Neural progenitor cell (in vitro differentiated cells): ENCODE measurements around the gene THEM5. TPM values are rescaled to one million over a fixed set of nuclear protein-coding genes. Genes with fewer than 3 reads are reported as not detected.
"Not testable (repeated sequence)": the region's sequence is repeated elsewhere in the genome, so short reads cannot be mapped to it uniquely, and the experiment has no call there.

Experiments
- DNase-seq: peaks from one replicate; pipeline ENCODE4 v3.0.0-alpha.2; 2016; ENCODE audit warnings: low spot score
- H2AFZ ChIP-seq: fragments of 200-600 bp; sonication (generic); replicated peaks from 2 replicates; pipeline ENCODE4 v1.6.1; 2016; ENCODE audit warnings: antibody characterized with exemption
- H3F3A ChIP-seq: fragments of 200-600 bp; sonication (generic); 2 replicates; pipeline ENCODE4 v1.6.1; 2016; ENCODE audit warnings: antibody characterized with exemption, low read depth
- H3K27ac ChIP-seq: fragments of 200-600 bp; sonication (generic); 2 replicates; pipeline ENCODE4 v1.5.1; 2016; ENCODE audit warnings: mild to moderate bottlenecking
- H3K27me3 ChIP-seq: fragments of 200-600 bp; sonication (generic); 2 replicates; pipeline ENCODE4 v1.6.1; 2016; ENCODE audit warnings: mild to moderate bottlenecking, moderate library complexity
- H3K36me3 ChIP-seq: fragments of 200-600 bp; sonication (generic); 2 replicates; pipeline ENCODE4 v1.5.1; 2016
- H3K4me1 ChIP-seq: fragments of 200-600 bp; sonication (generic); 2 replicates; pipeline ENCODE4 v1.6.1; 2016; ENCODE audit warnings: mixed run types
- H3K4me2 ChIP-seq: fragments of 200-600 bp; sonication (generic); 2 replicates; pipeline ENCODE4 v1.6.1; 2016
- H3K4me3 ChIP-seq: fragments of 200-600 bp; sonication (generic); 2 replicates; pipeline ENCODE4 v1.5.1; 2016
- H3K79me2 ChIP-seq: fragments of 200-600 bp; sonication (generic); 2 replicates; pipeline ENCODE4 v1.6.1; 2016; ENCODE audit warnings: low read depth
- H3K9ac ChIP-seq: fragments of 200-600 bp; sonication (generic); 2 replicates; pipeline ENCODE4 v1.6.1; 2016
- H3K9me3 ChIP-seq: fragments of 200-600 bp; sonication (generic); 2 replicates; pipeline ENCODE4 v1.5.1; 2016; ENCODE audit warnings: low read depth
- H4K20me1 ChIP-seq: fragments of 200-600 bp; sonication (generic); 2 replicates; pipeline ENCODE4 v1.6.1; 2016; ENCODE audit warnings: low read depth
- H3K27ac Mint-ChIP-seq: 3 replicates; pipeline ENCODE4 v1.8.0; 2021; ENCODE audit warnings: mixed read lengths
- H3K27me3 Mint-ChIP-seq: 2 replicates; pipeline ENCODE4 v1.8.0; 2022; ENCODE audit warnings: low read depth, mild to moderate bottlenecking, inconsistent platforms, moderate library complexity, mixed read lengths; ENCODE audit not compliant: insufficient read depth
- H3K36me3 Mint-ChIP-seq: 3 replicates; pipeline ENCODE4 v1.8.0; 2021; ENCODE audit warnings: mixed read lengths
- H3K4me1 Mint-ChIP-seq: 3 replicates; pipeline ENCODE4 v1.8.0; 2021; ENCODE audit warnings: mixed read lengths
- H3K4me3 Mint-ChIP-seq: 3 replicates; pipeline ENCODE4 v1.8.0; 2021; ENCODE audit warnings: mild to moderate bottlenecking, moderate library complexity, mixed read lengths
- H3K9me3 Mint-ChIP-seq: 3 replicates; pipeline ENCODE4 v1.8.0; 2020; ENCODE audit warnings: mixed read lengths
- EZH2 ChIP-seq: fragments of 200-600 bp; sonication (generic); IDR thresholded peaks from 2 replicates; pipeline ENCODE4 v1.6.1; 2017; ENCODE audit warnings: antibody characterized with exemption, mild to moderate bottlenecking, moderate library complexity
- EZH2phosphoT487 ChIP-seq: fragments of 200-600 bp; sonication (generic); IDR thresholded peaks from 2 replicates; pipeline ENCODE4 v1.6.1; 2017; ENCODE audit warnings: antibody characterized with exemption
- total RNA-seq: library from RNA; depleted of rRNA; stranded (reverse); fragments of >200 nt; gene quantifications from 2 replicates; pipeline ENCODE4 v1.2.3, GENCODE V29; 2015; ENCODE audit warnings: low replicate concordance
- TF ChIP-seq, protein P1 (sequence below): fragments of 200-600 bp; sonication (generic); IDR thresholded peaks from 2 replicates; pipeline ENCODE4 v1.5.1; 2017; ENCODE audit warnings: antibody characterized with exemption, mild to moderate bottlenecking

Gene THEM5
- total RNA-seq, 1 donor from 2014 or later = not detected

DNA sequence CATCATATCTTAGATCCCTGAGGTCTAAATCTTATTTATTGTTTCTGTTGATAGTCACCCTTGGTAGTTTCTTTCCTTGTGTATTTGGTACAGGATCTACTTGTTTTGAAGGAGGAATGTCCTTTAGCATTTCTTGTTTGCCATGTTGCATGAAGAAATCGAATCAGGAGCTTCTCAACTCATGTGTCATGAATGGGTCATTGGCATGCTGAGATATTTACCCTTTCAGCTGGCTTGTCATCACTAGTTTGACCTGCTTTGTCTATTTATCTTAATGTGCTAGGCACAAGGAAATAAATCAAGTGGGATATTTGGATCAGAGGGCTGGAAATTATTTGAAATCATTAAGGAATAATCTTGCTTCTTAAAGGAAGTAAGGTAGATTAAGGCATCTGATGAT lies 32.0 kb upstream of the THEM5 start:
- H3K4me1 ChIP-seq = no peaks in the 10 kb centered on the region
- no peak overlapping the region for H3K27ac ChIP-seq
- no peaks in the 10 kb centered on the region for H4K20me1 ChIP-seq
- Mint-ChIP-seq H3K4me1 (no peaks in the 10 kb centered on the region), H3K27ac (no peak overlapping the region), H3K27me3 (no peaks in the 10 kb centered on the region), H3K4me3 (no peak overlapping the region), H3K9me3 (no peaks in the 10 kb centered on the region), H3K36me3 (peaks cover 3% of the 10 kb centered on the region)
- no peak overlapping the region for H3K4me3 ChIP-seq
- no peaks in the 10 kb centered on the region for H3K36me3 ChIP-seq
- no peak for DNase-seq
- H2AFZ ChIP-seq = no peak overlapping the region
- no peaks in the 10 kb centered on the region for H3K9me3 ChIP-seq
- no peaks in the 10 kb centered on the region for H3K79me2 ChIP-seq
- no peaks in the 10 kb centered on the region for H3F3A ChIP-seq
- no peak overlapping the region for H3K4me2 ChIP-seq
- TF ChIP-seq EZH2 (no peak), EZH2phosphoT487 (no peak)
- TF ChIP-seq, protein P1, sequence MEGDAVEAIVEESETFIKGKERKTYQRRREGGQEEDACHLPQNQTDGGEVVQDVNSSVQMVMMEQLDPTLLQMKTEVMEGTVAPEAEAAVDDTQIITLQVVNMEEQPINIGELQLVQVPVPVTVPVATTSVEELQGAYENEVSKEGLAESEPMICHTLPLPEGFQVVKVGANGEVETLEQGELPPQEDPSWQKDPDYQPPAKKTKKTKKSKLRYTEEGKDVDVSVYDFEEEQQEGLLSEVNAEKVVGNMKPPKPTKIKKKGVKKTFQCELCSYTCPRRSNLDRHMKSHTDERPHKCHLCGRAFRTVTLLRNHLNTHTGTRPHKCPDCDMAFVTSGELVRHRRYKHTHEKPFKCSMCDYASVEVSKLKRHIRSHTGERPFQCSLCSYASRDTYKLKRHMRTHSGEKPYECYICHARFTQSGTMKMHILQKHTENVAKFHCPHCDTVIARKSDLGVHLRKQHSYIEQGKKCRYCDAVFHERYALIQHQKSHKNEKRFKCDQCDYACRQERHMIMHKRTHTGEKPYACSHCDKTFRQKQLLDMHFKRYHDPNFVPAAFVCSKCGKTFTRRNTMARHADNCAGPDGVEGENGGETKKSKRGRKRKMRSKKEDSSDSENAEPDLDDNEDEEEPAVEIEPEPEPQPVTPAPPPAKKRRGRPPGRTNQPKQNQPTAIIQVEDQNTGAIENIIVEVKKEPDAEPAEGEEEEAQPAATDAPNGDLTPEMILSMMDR = no peak
- no peaks in the 10 kb centered on the region for H3K27me3 ChIP-seq
- no peak overlapping the region for H3K9ac ChIP-seq

DNA sequence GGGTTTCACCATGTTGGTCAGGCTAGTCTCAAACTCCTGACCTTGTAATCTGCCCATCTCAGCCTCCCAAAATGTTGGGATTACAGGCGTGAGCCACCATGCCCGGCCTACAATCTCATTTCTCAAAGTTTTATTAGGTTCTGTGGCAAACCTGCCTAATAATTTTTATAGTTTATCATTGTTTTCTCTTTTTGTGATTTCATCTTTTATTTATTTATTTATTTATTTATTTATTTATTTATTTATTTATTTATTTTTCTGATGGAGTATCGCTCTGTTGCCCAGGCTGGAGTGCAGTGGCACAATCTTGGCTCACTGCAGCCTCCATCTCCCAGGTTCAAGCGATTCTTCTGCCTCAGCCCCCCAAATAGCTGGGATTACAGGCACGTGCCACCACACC lies 31.4 kb upstream of the THEM5 start:
- not testable (repeated sequence) for H3K27me3 Mint-ChIP-seq

DNA sequence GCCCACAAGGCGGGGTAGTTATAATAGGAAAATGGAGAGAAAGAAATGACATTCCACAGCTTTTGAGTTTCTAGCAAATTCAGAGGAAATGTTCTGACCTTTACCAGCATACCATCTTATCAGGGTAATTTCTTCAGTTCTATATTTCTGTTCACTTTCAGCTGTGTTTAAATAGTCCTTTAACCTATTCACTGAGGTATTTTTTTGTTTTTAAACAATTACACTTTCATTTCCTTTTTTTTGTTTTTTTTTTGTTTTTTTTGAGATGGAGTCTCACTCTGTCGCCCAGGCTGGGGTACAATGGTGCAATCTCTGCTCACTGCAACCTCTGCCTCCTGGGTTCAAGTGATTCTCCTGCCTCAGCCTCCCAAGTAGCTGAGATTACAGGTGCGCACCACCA lies 30.9 kb upstream of the THEM5 start:
- not testable (repeated sequence) for H3K27ac Mint-ChIP-seq, H3K4me3 Mint-ChIP-seq, DNase-seq, H3K36me3 ChIP-seq, H3K9me3 Mint-ChIP-seq, H2AFZ ChIP-seq, H3K9me3 ChIP-seq, H3K4me1 ChIP-seq, H3K9ac ChIP-seq, H3K27me3 ChIP-seq, H3K27ac ChIP-seq, H3K36me3 Mint-ChIP-seq, H3K4me1 Mint-ChIP-seq, H3K79me2 ChIP-seq, H3K27me3 Mint-ChIP-seq, H4K20me1 ChIP-seq, H3F3A ChIP-seq, H3K4me2 ChIP-seq, H3K4me3 ChIP-seq

More for the DNA sequence above, 31.4 kb upstream of the THEM5 start:
- not testable (repeated sequence) for H3K27me3 ChIP-seq, H2AFZ ChIP-seq, H3K36me3 Mint-ChIP-seq, H3K4me3 ChIP-seq, H3K4me1 Mint-ChIP-seq, H3K9me3 ChIP-seq, H3K4me1 ChIP-seq, H3K27ac ChIP-seq, H3K9ac ChIP-seq, H3K79me2 ChIP-seq, H3K9me3 Mint-ChIP-seq, H4K20me1 ChIP-seq, H3K4me3 Mint-ChIP-seq, H3K4me2 ChIP-seq, H3F3A ChIP-seq, H3K27ac Mint-ChIP-seq, DNase-seq, H3K36me3 ChIP-seq

DNA sequence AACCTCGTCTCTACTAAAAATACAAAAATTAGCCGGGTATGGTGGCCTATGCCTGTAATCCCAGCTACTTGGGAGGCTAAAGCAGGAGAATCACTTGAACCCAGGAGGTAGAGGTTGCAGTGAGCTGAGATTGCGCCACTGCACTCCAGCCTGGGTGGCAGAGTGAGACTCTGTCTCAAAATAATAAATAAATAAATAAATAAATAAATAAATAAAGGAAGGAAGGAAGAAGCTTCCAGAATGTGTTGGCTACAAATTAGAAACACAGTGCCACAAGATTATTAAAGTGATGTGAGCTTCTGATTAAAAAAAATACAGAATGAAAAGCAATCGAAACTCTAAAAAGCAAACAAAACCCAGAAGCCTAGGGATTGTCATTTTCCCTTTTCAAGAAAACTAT lies 30.4 kb upstream of the THEM5 start:
- H3K4me1 Mint-ChIP-seq, H3F3A ChIP-seq, H3K9me3 Mint-ChIP-seq, H3K27ac Mint-ChIP-seq, H3K36me3 ChIP-seq, H3K4me3 ChIP-seq, DNase-seq, H3K36me3 Mint-ChIP-seq, H3K4me3 Mint-ChIP-seq, H3K79me2 ChIP-seq, H3K9ac ChIP-seq, H3K27me3 Mint-ChIP-seq, H3K9me3 ChIP-seq, H4K20me1 ChIP-seq, H3K4me1 ChIP-seq, H3K4me2 ChIP-seq, H3K27ac ChIP-seq, H2AFZ ChIP-seq, H3K27me3 ChIP-seq: not testable (repeated sequence)

DNA sequence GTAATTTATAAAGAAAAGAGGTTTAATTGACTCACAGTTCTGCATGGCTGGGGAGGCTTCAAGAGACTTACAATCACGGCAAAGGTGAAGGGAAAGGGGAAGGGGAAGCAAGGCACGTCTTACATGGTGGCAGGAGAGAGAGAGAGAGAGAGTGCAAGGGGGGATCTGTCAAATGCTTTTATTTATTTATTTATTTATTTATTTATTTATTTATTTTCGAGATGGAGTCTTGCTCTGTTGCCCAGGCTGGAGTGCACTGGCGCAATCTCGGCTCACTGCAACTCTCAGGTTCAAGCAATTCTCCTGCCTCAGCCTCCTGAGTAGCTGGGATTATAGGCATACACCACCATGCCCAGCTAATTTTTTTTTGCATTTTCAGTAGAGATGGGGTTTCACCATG lies 29.4 kb upstream of the THEM5 start:
- not testable (repeated sequence) for H3K4me3 Mint-ChIP-seq, H3K9me3 ChIP-seq, H3K27me3 Mint-ChIP-seq, H3K79me2 ChIP-seq, H3K4me2 ChIP-seq, H3K36me3 ChIP-seq, H3K4me1 ChIP-seq, DNase-seq, H3K27ac Mint-ChIP-seq, H4K20me1 ChIP-seq, H3K36me3 Mint-ChIP-seq, H3K9ac ChIP-seq, H3K4me1 Mint-ChIP-seq, H3K9me3 Mint-ChIP-seq, H3K4me3 ChIP-seq, H3K27me3 ChIP-seq, H3F3A ChIP-seq, H3K27ac ChIP-seq, H2AFZ ChIP-seq
